Measurements from ENCODE around the gene INPP5A.

INPP5A gene

DNA sequence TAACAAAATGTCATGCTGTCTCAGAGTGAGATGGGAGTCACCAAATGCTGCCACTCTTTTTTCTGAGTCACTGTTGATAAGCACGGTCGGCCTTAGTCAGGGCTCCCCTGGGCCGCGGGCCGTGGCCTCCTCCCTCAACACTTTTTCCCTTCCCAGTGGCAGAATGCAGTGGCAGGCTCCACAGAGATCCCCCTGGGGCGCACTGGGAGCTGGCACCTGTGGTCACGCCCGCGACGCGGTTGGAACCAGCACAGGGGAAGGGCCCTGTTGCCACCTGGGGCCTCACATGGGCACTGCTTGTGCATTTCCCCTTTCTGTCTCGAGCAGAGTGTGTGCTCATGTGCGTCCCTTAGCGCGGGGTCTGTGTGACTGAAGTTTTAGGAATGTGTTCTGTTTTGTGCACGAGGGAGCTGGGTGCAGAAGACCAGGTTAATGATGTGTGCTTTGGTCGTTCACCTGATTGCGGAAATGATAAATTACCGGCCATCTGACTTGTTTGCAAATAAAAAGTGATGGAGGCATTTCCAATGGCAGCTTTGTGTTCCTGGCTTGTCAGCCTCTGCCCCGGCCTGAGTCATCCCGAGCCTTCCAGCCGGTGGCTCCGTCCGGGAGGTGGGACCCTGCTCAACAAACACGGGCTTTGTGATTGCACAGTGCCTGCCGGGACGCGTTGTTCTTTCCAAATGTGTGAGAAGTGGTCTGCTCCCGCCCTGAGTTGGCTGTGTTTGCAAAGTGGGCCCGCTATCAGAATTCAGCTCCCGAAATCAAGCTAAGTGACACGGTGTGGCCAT, 147.7 kb downstream of the INPP5A start:
- Histone ChIP-seq H3K27ac (replicated peaks; ENCODE audit: low read length) (no peak overlapping the region), H3K27me3 (ENCODE audit: control insufficient read depth in 3 of 3, insufficient read depth in 3 of 3, low read depth in 1 of 3, low read length in 3 of 3) (no peaks in the 10 kb centered on the region), H4K8ac (ENCODE audit: low read depth, low read length) (no peak overlapping the region), H3K4me3 (ENCODE audit: low read length in 2 of 2) (no peak overlapping the region), H3K36me3 (replicated peaks in 1 of 2; ENCODE audit: control insufficient read depth in 2 of 2, insufficient read depth in 2 of 2, low read length in 2 of 2) (no peaks in the 10 kb centered on the region), H2BK5ac (ENCODE audit: low read length) (no peak overlapping the region), H2BK120ac (ENCODE audit: low read depth, low read length) (no peak overlapping the region), H3K9me3 (replicated peaks in 1 of 2; ENCODE audit: control insufficient read depth in 2 of 2, insufficient read depth in 1 of 2, low read depth in 1 of 2, low read length in 2 of 2) (peaks cover 0 to 3% of the 10 kb centered on the region in 2 donors), H3K23ac (ENCODE audit: low read depth, low read length, poor library complexity) (no peak overlapping the region), H2AK5ac (ENCODE audit: low read depth, low read length) (peak overlapping the region; percentile 89), H3K4me1 (ENCODE audit: control insufficient read depth in 2 of 2, insufficient read depth in 1 of 2, low read depth in 1 of 2, low read length in 2 of 2) (peaks cover 18 to 23% of the 10 kb centered on the region in 2 donors), H2AFZ (ENCODE audit: low read length) (peak overlapping the region; percentile 46), H3K4ac (ENCODE audit: low read length) (no peak overlapping the region), H2BK12ac (ENCODE audit: low read length) (no peak overlapping the region), H2BK15ac (ENCODE audit: low read length) (peak overlapping the region; percentile 33), H3K79me1 (ENCODE audit: low read depth, low read length) (peaks cover 3% of the 10 kb centered on the region), H3K9ac (ENCODE audit: low read depth, low read length, poor library complexity) (no peak overlapping the region), H3K14ac (ENCODE audit: low read length) (peak overlapping the region; percentile 59), H4K91ac (ENCODE audit: low read depth, low read length, poor library complexity) (no peak overlapping the region), H3K4me2 (ENCODE audit: insufficient read depth, low read length, poor library complexity, severe bottlenecking) (no peak overlapping the region), H3K18ac (ENCODE audit: low read length) (peak overlapping the region; percentile 92)
- DNase-seq (ENCODE audit: low spot score), result no peak
- WGBS, 2 donors (ENCODE audit: extremely low coverage in 2 of 2, insufficient read length in 2 of 2, insufficient replicate concordance in 1 of 2), result no CpG with 5 or more reads among the region's 32 CpGs

GRCh38 chr10:132685921-132686680, 148.5 kb downstream of the INPP5A start:
- Histone ChIP-seq H2BK15ac (ENCODE audit: low read length) (peak overlapping the region; percentile 33), H2BK12ac (ENCODE audit: low read length) (no peak overlapping the region), H4K91ac (ENCODE audit: low read depth, low read length, poor library complexity) (no peak overlapping the region), H3K18ac (ENCODE audit: low read length) (peak overlapping the region; percentile 92), H3K23ac (ENCODE audit: low read depth, low read length, poor library complexity) (no peak overlapping the region), H3K9ac (ENCODE audit: low read depth, low read length, poor library complexity) (no peak overlapping the region), H3K27ac (replicated peaks; ENCODE audit: low read length) (no peak overlapping the region), H3K4me2 (ENCODE audit: insufficient read depth, low read length, poor library complexity, severe bottlenecking) (no peak overlapping the region), H4K8ac (ENCODE audit: low read depth, low read length) (no peak overlapping the region), H2AK5ac (ENCODE audit: low read depth, low read length) (peak overlapping the region; percentile 89), H3K4me3 (ENCODE audit: low read length in 2 of 2) (no peak overlapping the region), H3K14ac (ENCODE audit: low read length) (no peak overlapping the region), H3K79me1 (ENCODE audit: low read depth, low read length) (peaks cover 3% of the 10 kb centered on the region), H3K36me3 (replicated peaks in 1 of 2; ENCODE audit: control insufficient read depth in 2 of 2, insufficient read depth in 2 of 2, low read length in 2 of 2) (no peaks in the 10 kb centered on the region), H3K27me3 (ENCODE audit: control insufficient read depth in 3 of 3, insufficient read depth in 3 of 3, low read depth in 1 of 3, low read length in 3 of 3) (no peaks in the 10 kb centered on the region), H2AFZ (ENCODE audit: low read length) (peak overlapping the region; percentile 46), H2BK5ac (ENCODE audit: low read length) (no peak overlapping the region), H3K4ac (ENCODE audit: low read length) (no peak overlapping the region), H2BK120ac (ENCODE audit: low read depth, low read length) (no peak overlapping the region), H3K9me3 (replicated peaks in 1 of 2; ENCODE audit: control insufficient read depth in 2 of 2, insufficient read depth in 1 of 2, low read depth in 1 of 2, low read length in 2 of 2) (peaks cover 0 to 5% of the 10 kb centered on the region in 2 donors), H3K4me1 (ENCODE audit: control insufficient read depth in 2 of 2, insufficient read depth in 1 of 2, low read depth in 1 of 2, low read length in 2 of 2) (peaks cover 18 to 23% of the 10 kb centered on the region in 2 donors)
- no peak for DNase-seq (ENCODE audit: low spot score)
- WGBS, 2 donors (ENCODE audit: extremely low coverage in 2 of 2, insufficient read length in 2 of 2, insufficient replicate concordance in 1 of 2), result no CpG with 5 or more reads among the region's 25 CpGs

GRCh38 chr10:132687181-132687892, 149.8 kb downstream of the INPP5A start:
- H2AFZ ChIP-seq (ENCODE audit: low read length), result no peak overlapping the region
- H3K9ac ChIP-seq (ENCODE audit: low read depth, low read length, poor library complexity), result peak overlapping the region; percentile 50
- H4K91ac ChIP-seq (ENCODE audit: low read depth, low read length, poor library complexity), result no peak overlapping the region
- no peak overlapping the region for H4K8ac ChIP-seq (ENCODE audit: low read depth, low read length)
- peaks cover 3% of the 10 kb centered on the region for H3K79me1 ChIP-seq (ENCODE audit: low read depth, low read length)
- H2BK5ac ChIP-seq (ENCODE audit: low read length), result peak overlapping the region; percentile 89
- H3K36me3 ChIP-seq (replicated peaks in 1 of 2; ENCODE audit: control insufficient read depth in 2 of 2, insufficient read depth in 2 of 2, low read length in 2 of 2), result no peaks in the 10 kb centered on the region
- H2BK120ac ChIP-seq (ENCODE audit: low read depth, low read length), result no peak overlapping the region
- peaks cover 18 to 23% of the 10 kb centered on the region in 2 donors for H3K4me1 ChIP-seq (ENCODE audit: control insufficient read depth in 2 of 2, insufficient read depth in 1 of 2, low read depth in 1 of 2, low read length in 2 of 2)
- peak overlapping the region; percentile 97 for H3K14ac ChIP-seq (ENCODE audit: low read length)
- H2BK15ac ChIP-seq (ENCODE audit: low read length), result no peak overlapping the region
- peak overlapping the region in 1 of 2 donors; percentile 56 for H3K4me3 ChIP-seq (ENCODE audit: low read length in 2 of 2)
- H3K18ac ChIP-seq (ENCODE audit: low read length), result peak overlapping the region; percentile 65
- H3K9me3 ChIP-seq (replicated peaks in 1 of 2; ENCODE audit: control insufficient read depth in 2 of 2, insufficient read depth in 1 of 2, low read depth in 1 of 2, low read length in 2 of 2), result peaks cover 2 to 7% of the 10 kb centered on the region in 2 donors
- no peak overlapping the region for H3K4me2 ChIP-seq (ENCODE audit: insufficient read depth, low read length, poor library complexity, severe bottlenecking)
- H2BK12ac ChIP-seq (ENCODE audit: low read length), result no peak overlapping the region
- no peak overlapping the region for H3K4ac ChIP-seq (ENCODE audit: low read length)
- H3K23ac ChIP-seq (ENCODE audit: low read depth, low read length, poor library complexity), result peak overlapping the region; percentile 50
- H3K27ac ChIP-seq (replicated peaks; ENCODE audit: low read length), result no peak overlapping the region
- H2AK5ac ChIP-seq (ENCODE audit: low read depth, low read length), result peak overlapping the region; percentile 57
- no peak for DNase-seq (ENCODE audit: low spot score)
- no CpG with 5 or more reads among the region's 21 CpGs for WGBS, 2 donors (ENCODE audit: extremely low coverage in 2 of 2, insufficient read length in 2 of 2, insufficient replicate concordance in 1 of 2)
- H3K27me3 ChIP-seq (ENCODE audit: control insufficient read depth in 3 of 3, insufficient read depth in 3 of 3, low read depth in 1 of 3, low read length in 3 of 3), result no peaks in the 10 kb centered on the region

All from neuronal stem cell (in vitro differentiated cells).